NK-92 treated with Interleukin-12 subunit alpha and Interleukin-12 subunit beta, amount 100 ng/mL, for 24 hours (cell line): Measurements from ENCODE around the gene RERG.
"Not testable (repeated sequence)": the region's sequence is repeated elsewhere in the genome, so short reads cannot be mapped to it uniquely, and the experiment has no call there.

Source experiments
- DNase-seq: peaks from one replicate; lab custom pipeline; 2025; lab: John Stamatoyannopoulos, UW

RERG gene

GRCh38 chr12:15143467-15143866, 77.8 kb downstream of the RERG start:
- DNase-seq: no peak

GRCh38 chr12:15142711-15143110, 78.5 kb downstream of the RERG start:
- no peak for DNase-seq

- no peak for DNase-seq
These were observed 89.8 kb downstream of the RERG start for GRCh38 chr12:15131431-15131830.

- no peak for DNase-seq
These were observed 90.7 kb downstream of the RERG start for GRCh38 chr12:15130541-15130940.

GRCh38 chr12:15123401-15123800, 97.8 kb downstream of the RERG start:
- no peak for DNase-seq

GRCh38 chr12:15122344-15122743, 98.9 kb downstream of the RERG start:
- no peak for DNase-seq

GRCh38 chr12:15118955-15119354, 102.3 kb downstream of the RERG start:
- DNase-seq: no peak

- DNase-seq: no peak
These were observed 104.2 kb downstream of the RERG start for GRCh38 chr12:15116983-15117382.

- DNase-seq: no peak
These were observed 105.1 kb downstream of the RERG start for GRCh38 chr12:15116086-15116485.

- DNase-seq: no peak
These were observed 105.8 kb downstream of the RERG start for GRCh38 chr12:15115434-15115833.

- no peak for DNase-seq
These were observed 106.7 kb downstream of the RERG start for GRCh38 chr12:15114501-15114900.

- no peak for DNase-seq
These were observed 128.4 kb downstream of the RERG start for GRCh38 chr12:15092826-15093225.

GRCh38 chr12:15090441-15090840, 130.8 kb downstream of the RERG start:
- DNase-seq: no peak

- DNase-seq: no peak
These were observed 133.1 kb downstream of the RERG start for GRCh38 chr12:15088105-15088504.

- not testable (repeated sequence) for DNase-seq
These were observed 143.5 kb downstream of the RERG start for GRCh38 chr12:15077751-15078150.

- DNase-seq: no peak
These were observed 146.9 kb downstream of the RERG start for GRCh38 chr12:15074351-15074750.

GRCh38 chr12:15059123-15059522, 162.1 kb downstream of the RERG start:
- no peak for DNase-seq
